SK-N-MC (cell line): Measurements from ENCODE around the gene ATAD3A.

Source experiments
- EZH2 ChIP-seq: fragments of 200-600 bp; sonication (generic); IDR thresholded peaks from one replicate; pipeline ENCODE4 v1.6.1; 2017; ENCODE audit warnings: antibody characterized with exemption
- FOXP2 ChIP-seq: optimal IDR thresholded peaks from 2 replicates; pipeline ENCODE3; 2011; ENCODE audit warnings: mild to moderate bottlenecking, moderate library complexity; ENCODE audit not compliant: insufficient read depth; ENCODE audit errors: extremely low read length, control extremely low read depth
- POLR2AphosphoS5 ChIP-seq: IDR thresholded peaks from 2 replicates; pipeline ENCODE4 v1.6.1; 2012; ENCODE audit warnings: mild to moderate bottlenecking, low read depth, low read length, borderline replicate concordance

DNA sequence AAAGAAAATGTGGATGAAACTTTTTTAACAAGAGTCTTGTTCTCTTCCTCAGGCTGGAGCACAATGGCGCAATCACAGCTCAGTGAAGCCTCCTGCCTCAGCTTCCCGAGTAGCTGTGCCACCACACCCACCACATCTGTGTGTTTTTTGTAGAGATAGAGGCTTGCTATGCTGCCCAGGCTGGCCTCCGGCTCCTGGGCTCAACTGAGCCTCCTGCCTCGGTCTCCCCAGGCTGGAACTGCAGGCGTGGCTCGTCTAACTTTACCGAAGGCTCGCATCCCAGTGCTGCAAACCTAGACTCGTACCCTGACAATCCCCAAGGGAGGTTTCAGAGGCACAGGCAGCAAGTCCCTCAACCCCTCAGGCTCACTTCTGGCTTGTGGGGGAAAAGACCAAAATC is 48.2 kb downstream of the ATAD3A start:
- TF ChIP-seq POLR2AphosphoS5 = no peak
- no peak for TF ChIP-seq EZH2
- TF ChIP-seq FOXP2 = no peak
